Peyer's patch (tissue), 4 donors: ENCODE data around the gene PES1.
A peak's percentile ranks its signal among the peaks of the same experiment; 100 is the strongest.

Source experiments
- CTCF ChIP-seq, 6 experiments: fragments of 450-650 bp in 4 of 6; fragments of 200-600 bp in 2 of 6; sonication (generic) in 1 of 6; IDR thresholded peaks; one replicate each; pipeline ENCODE4 v1.5.1; 2017 to 2019; ENCODE audit warnings: antibody characterized with exemption in 6 of 6, mild to moderate bottlenecking in 3 of 6, moderate library complexity in 1 of 6
- POLR2A ChIP-seq, 2 donors: fragments of 450-650 bp; IDR thresholded peaks; one replicate each; pipeline ENCODE4 v1.5.1; 2017; ENCODE audit warnings: antibody characterized with exemption in 2 of 2, mild to moderate bottlenecking in 2 of 2, moderate library complexity in 2 of 2

DNA sequence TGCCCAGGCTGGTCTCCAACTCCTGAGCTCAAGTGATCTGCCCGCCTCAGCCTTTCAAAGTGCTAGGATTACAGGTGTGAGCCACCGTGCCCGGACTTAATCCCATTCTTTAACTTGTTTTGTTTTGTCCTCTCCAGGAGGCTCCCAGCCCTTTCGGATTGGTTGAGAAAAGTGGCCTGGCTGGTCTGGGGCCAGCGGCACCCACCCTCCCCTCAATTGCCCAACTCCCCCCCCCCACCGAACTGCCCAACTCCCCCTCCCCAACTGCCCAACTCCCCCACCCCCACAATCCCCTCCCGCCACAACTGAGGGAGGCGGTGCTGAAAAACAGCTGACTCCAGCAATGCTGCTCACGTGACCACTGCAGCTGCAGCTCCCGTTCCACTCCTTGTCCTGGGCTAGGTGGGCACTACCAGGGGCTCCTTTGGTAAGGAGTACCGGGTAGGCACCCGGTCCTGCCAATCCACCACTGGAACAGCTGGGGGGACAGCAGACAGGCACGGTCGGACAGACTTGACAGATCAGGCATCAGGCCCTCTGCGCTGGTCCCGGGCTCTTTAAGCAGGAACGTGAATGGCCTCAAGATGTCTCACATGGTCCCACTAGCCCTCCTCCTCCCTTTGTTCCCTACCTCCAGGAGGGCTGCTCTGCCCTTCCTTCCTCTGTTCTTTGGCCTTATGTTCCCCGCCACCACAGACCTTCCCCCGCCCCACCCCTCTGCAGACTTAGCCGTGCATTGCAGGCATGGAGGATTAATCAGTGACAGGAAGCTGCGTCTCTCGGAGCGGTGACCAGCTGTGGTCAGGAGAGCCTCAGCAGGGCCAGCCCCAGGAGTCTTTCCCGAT lies 15.0 kb upstream of the PES1 start, which contains the start of gene TCN2:
- TF ChIP-seq POLR2A (IDR thresholded peaks at IDR 0.05) = peak; percentile 69 to 82
- no peak for TF ChIP-seq CTCF (IDR thresholded peaks at IDR 0.05)
